IPS DF 4.7 (cell line): Measurements from ENCODE around the gene SBF2.

ENCODE experiments used
- DNase-seq: peaks from one replicate; pipeline ENCODE4 v3.0.0-alpha.2; 2013; ENCODE audit warnings: low spot score; ENCODE audit errors: extremely low read depth

SBF2 gene

GRCh38 chr11:9817191-9817590, 476.8 kb downstream of the SBF2 start:
- DNase-seq: no peak

GRCh38 chr11:9815486-9816136, 478.4 kb downstream of the SBF2 start:
- DNase-seq: no peak

- DNase-seq: no peak
These were observed 479.9 kb downstream of the SBF2 start for GRCh38 chr11:9814108-9814507.

- no peak for DNase-seq
These were observed 485.1 kb downstream of the SBF2 start for GRCh38 chr11:9808943-9809342.

GRCh38 chr11:9806946-9807687, 486.9 kb downstream of the SBF2 start:
- DNase-seq: no peak

- no peak for DNase-seq
These were observed 489.6 kb downstream of the SBF2 start for GRCh38 chr11:9804419-9804902.

- DNase-seq: no peak
These were observed 490.2 kb downstream of the SBF2 start for GRCh38 chr11:9803685-9804418.

GRCh38 chr11:9802291-9802861, 491.6 kb downstream of the SBF2 start:
- no peak for DNase-seq

- DNase-seq: no peak
These were observed 494.1 kb downstream of the SBF2 start for GRCh38 chr11:9799886-9800285.

- DNase-seq: no peak
These were observed 496.7 kb downstream of the SBF2 start for GRCh38 chr11:9797300-9797699.

GRCh38 chr11:9796854-9797253, 497.2 kb downstream of the SBF2 start:
- no peak for DNase-seq

- DNase-seq: no peak
These were observed 497.8 kb downstream of the SBF2 start for GRCh38 chr11:9796266-9796665.

- no peak for DNase-seq
These were observed 503.3 kb downstream of the SBF2 start for GRCh38 chr11:9790703-9791102.

GRCh38 chr11:9789910-9790309, 504.1 kb downstream of the SBF2 start:
- DNase-seq: no peak

- no peak for DNase-seq
These were observed 506.0 kb downstream of the SBF2 start for GRCh38 chr11:9787981-9788521.

- no peak for DNase-seq
These were observed 506.8 kb downstream of the SBF2 start for GRCh38 chr11:9787260-9787659.

GRCh38 chr11:9784602-9785315, 509.3 kb downstream of the SBF2 start:
- no peak for DNase-seq

GRCh38 chr11:9783986-9784385, 510.0 kb downstream of the SBF2 start:
- DNase-seq: no peak

- no peak for DNase-seq
These were observed 513.1 kb downstream of the SBF2 start for GRCh38 chr11:9780929-9781328.

- DNase-seq: no peak
These were observed 516.5 kb downstream of the SBF2 start for GRCh38 chr11:9777525-9777924.

- DNase-seq: no peak
These were observed 517.0 kb downstream of the SBF2 start for GRCh38 chr11:9777066-9777465.
